Stomach smooth muscle (tissue), 2 donors: ENCODE results near the gene DOCK3.
"Not testable (repeated sequence)": the region's sequence is repeated elsewhere in the genome, so short reads cannot be mapped to it uniquely, and the experiment has no call there.

Experiments
- H3K27ac ChIP-seq: one replicate; pipeline ENCODE4 v1.7.0; 2013; ENCODE audit warnings: mild to moderate bottlenecking, low read length, inconsistent platforms
- H3K27me3 ChIP-seq, 2 donors: one replicate each; pipeline ENCODE4 v1.7.0; 2013; ENCODE audit warnings: low read length in 2 of 2; ENCODE audit not compliant: insufficient read depth in 2 of 2, control insufficient read depth in 1 of 2
- H3K36me3 ChIP-seq, 2 donors: one replicate each; pipeline ENCODE4 v1.7.0; 2013; ENCODE audit warnings: low read length in 2 of 2; ENCODE audit not compliant: control insufficient read depth in 2 of 2, insufficient read depth in 2 of 2
- H3K4me1 ChIP-seq: one replicate; pipeline ENCODE4 v1.7.0; 2013; ENCODE audit warnings: low read length; ENCODE audit not compliant: control insufficient read depth, insufficient read depth
- H3K4me3 ChIP-seq, 2 donors: one replicate each; pipeline ENCODE4 v1.7.0; 2013; ENCODE audit warnings: low read length in 2 of 2
- H3K9ac ChIP-seq, 2 donors: one replicate each; pipeline ENCODE4 v1.7.0; 2013; ENCODE audit warnings: low read length in 2 of 2, mild to moderate bottlenecking in 1 of 2
- H3K9me3 ChIP-seq, 2 donors: one replicate each; pipeline ENCODE4 v1.7.0; 2013; ENCODE audit warnings: low read length in 2 of 2; ENCODE audit not compliant: control insufficient read depth in 2 of 2
- donor health status: healthy.
- donor health status: Pancreatic carcinoma.

Gene DOCK3

DNA sequence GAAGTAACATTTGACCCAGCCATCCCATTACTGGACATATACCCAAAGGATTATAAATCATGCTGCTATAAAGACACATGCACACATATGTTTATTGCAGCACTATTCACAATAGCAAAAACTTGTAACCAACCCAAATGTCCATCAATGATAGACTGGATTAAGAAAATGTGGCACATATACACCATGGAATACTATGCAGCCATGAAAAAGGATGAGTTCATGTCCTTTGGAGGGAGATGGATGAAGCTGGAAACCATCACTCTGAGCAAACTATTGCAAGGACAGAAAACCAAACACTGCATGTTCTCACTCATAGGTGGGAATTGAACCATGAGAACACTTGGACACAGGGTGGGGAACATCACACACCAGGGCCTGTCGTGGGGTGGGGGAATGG, 208.0 kb downstream of the DOCK3 start:
- not testable (repeated sequence) for H3K36me3 ChIP-seq, H3K9me3 ChIP-seq, H3K27me3 ChIP-seq, H3K4me1 ChIP-seq, H3K9ac ChIP-seq, H3K27ac ChIP-seq, H3K4me3 ChIP-seq

DNA sequence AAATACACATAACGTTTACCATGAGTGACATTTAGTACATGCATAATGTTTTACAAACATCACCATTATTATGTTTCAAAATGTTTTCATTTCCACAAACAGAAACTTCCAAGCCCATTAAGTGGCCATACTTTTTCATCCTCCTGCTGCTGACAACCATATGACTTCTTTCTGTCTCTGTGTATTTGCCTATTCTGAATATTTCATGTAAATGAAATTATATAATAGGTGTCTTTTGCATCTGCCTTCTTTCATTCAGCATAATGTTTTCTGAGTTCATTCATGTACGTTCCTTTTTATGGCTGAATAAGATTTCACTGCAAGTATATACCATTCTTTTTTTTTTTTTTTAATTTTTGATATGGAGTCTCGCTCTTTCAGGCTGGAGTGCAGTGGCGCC, 209.0 kb downstream of the DOCK3 start:
- Histone ChIP-seq H3K9me3 (no peaks in the 10 kb centered on the region), H3K4me3 (no peak overlapping the region), H3K9ac (no peak overlapping the region), H3K27ac (no peak overlapping the region), H3K27me3 (no peaks in the 10 kb centered on the region), H3K36me3 (no peaks in the 10 kb centered on the region), H3K4me1 (no peaks in the 10 kb centered on the region)

DNA sequence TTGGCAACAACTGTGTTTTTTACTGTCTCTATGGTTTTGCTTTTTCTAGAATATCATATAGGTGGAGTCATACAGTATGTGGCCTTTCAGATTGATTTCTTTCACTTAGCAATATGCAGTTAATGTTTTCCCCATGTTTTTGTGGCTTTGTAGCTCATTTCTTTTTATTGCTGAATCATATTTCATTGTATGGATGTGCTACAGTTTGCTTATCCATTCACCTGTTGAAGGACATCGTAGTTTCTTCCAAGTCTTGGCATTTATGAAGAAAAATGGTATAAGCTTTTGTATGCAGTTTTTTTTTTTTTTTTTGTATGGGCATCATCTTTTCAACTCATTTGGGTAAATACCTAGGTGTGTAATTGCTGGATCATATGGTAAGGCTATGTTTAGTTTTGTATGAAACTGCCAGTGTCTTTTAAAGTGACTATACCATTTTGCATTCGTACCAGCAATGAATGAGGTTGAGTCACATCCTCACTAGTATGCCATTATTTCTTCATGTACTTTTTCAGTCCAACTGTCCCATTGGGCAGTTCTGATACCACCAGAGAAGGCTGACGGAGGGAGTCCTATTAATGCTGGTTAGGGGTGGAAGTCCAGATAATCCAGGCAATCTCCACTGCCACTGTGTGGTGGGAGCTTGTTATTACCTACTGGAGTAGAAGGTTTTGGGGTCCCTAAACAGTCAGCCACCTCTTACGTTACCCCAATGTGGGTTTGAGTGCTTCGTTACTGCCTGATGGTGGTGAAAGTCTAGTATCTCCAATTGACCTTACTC, 210.5 kb downstream of the DOCK3 start:
- no peak overlapping the region for H3K9ac ChIP-seq

DNA sequence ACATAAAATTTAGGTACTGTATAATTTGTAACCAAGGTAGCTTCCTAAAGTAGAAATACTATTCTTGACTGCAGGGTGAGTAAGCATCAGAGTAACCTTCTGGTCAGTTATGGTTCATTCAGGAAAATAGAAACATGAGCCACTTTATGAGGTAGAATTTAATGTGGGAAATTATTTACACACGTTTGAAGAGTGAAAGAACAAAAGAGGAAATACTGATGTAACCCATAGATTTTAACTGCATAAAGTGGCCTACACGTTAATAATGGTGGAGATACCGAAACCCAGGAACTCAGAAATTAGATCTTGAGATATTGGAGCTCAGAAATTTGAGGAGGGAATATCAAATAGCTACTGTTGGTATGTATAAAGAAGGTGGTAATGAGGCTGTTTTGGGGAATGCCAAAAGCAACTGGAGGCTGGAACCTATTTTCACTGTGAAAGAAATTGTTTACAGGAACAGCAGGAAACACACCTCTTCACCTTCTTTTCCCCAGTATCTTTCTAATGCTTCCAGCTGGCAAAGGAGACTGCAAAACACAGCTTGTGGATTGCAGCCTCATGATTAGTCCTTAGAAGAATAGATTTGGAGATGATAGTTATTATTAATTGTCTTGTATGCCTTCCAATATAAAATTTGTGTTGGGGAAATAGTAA, 216.1 kb downstream of the DOCK3 start:
- no peak overlapping the region for H3K4me3 ChIP-seq
- no peak overlapping the region for H3K9ac ChIP-seq
- no peak overlapping the region for H3K27ac ChIP-seq
- no peaks in the 10 kb centered on the region for H3K4me1 ChIP-seq
- no peaks in the 10 kb centered on the region for H3K36me3 ChIP-seq
- H3K9me3 ChIP-seq = peaks cover 0 to 5% of the 10 kb centered on the region in 2 donors
- no peaks in the 10 kb centered on the region for H3K27me3 ChIP-seq

More for the DNA sequence above, 210.5 kb downstream of the DOCK3 start:
- H3K27ac ChIP-seq = no peak overlapping the region
- no peaks in the 10 kb centered on the region for H3K27me3 ChIP-seq
- H3K4me3 ChIP-seq = no peak overlapping the region
- H3K4me1 ChIP-seq = no peaks in the 10 kb centered on the region
- no peaks in the 10 kb centered on the region for H3K36me3 ChIP-seq
- no peaks in the 10 kb centered on the region for H3K9me3 ChIP-seq

DNA sequence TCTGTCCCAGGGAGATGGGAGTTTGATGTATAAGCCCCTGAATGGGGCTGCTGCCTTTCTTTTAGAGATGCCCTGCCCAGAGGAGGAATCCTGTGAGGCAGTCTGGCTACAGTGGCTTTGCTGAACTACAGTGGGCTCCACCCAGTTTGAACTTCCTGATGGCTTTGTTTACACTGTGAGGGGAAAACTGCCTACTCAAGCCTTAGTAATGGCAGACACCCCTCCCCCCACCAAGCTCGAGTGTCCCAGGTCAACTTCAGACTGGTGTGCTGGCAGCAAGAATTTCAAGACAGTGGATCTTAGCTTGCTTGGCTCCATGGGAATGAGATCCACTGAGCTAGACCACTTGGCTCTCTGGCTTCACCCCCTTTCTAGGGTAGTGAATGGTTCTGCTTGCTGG, 226.4 kb downstream of the DOCK3 start:
- not testable (repeated sequence) for H3K9me3 ChIP-seq, H3K27me3 ChIP-seq, H3K36me3 ChIP-seq, H3K4me1 ChIP-seq, H3K9ac ChIP-seq, H3K4me3 ChIP-seq, H3K27ac ChIP-seq

DNA sequence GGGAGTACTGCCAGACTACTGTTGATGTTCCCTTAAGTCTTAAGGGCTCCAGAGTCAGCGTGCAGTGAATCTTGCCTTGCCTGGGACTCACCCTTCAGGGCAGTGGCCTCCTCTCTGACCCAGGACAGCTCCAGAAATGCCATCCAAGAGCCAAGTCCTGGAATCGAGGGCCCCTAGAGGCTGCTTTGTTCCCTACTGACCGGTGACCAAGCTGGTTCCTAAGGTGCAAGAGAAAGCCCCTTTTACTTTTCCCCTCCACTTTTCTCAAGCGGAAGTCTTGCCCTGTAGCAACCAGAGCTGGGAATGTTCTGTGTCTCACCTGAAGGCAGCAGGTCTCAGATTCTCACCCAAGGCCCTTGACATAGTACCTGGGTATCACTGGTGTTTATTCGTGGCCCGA, 238.0 kb downstream of the DOCK3 start:
- H3K27me3 ChIP-seq = no peaks in the 10 kb centered on the region
- no peaks in the 10 kb centered on the region for H3K9me3 ChIP-seq
- no peak overlapping the region for H3K4me3 ChIP-seq
- H3K9ac ChIP-seq = no peak overlapping the region
- no peak overlapping the region for H3K27ac ChIP-seq
- no peaks in the 10 kb centered on the region for H3K4me1 ChIP-seq
- H3K36me3 ChIP-seq = no peaks in the 10 kb centered on the region

DNA sequence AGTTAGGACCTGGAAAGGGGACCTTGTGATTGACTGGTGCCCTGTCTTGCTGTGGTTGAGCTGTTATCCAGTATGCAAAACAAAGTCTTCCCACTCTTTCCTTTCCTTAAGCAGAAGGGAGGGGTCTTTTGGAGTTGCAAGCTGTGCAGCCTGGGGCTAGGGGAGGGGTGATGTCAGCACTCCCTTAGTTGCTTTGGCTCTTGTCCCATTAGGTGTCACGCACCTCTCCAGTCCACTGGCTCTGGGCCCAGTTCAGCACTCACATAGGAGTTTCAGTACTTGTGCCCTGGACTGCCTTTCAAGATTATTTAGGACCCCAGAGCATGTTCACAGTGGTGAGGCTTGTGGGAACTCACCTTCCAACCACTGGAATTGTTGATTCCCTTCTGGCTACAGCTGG, 238.5 kb downstream of the DOCK3 start:
- Histone ChIP-seq H3K9me3 (no peaks in the 10 kb centered on the region), H3K27me3 (no peaks in the 10 kb centered on the region), H3K4me3 (no peak overlapping the region), H3K9ac (no peak overlapping the region), H3K36me3 (no peaks in the 10 kb centered on the region), H3K27ac (no peak overlapping the region), H3K4me1 (no peaks in the 10 kb centered on the region)

DNA sequence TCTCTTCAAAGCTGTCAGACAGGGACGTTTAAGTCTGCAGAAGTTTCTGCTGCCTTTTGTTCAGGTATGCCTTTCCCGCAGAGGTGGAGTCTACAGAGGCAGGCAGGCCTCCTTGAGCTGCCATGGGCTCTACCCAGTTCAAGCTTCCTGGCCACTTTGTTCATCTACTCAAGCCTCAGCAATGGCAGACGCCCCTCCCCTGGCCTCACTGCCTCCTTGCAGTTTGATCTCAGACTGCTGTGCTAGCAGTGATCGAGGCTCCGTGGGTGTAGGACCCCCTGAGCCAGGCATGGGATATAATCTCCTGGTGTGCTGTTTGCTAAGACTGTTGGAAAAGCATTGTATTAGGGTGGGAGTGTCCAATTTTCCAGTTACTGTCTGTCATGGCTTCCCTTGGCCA, 247.3 kb downstream of the DOCK3 start:
- not testable (repeated sequence) for H3K4me1 ChIP-seq, H3K27me3 ChIP-seq, H3K9ac ChIP-seq, H3K4me3 ChIP-seq, H3K9me3 ChIP-seq, H3K27ac ChIP-seq, H3K36me3 ChIP-seq

DNA sequence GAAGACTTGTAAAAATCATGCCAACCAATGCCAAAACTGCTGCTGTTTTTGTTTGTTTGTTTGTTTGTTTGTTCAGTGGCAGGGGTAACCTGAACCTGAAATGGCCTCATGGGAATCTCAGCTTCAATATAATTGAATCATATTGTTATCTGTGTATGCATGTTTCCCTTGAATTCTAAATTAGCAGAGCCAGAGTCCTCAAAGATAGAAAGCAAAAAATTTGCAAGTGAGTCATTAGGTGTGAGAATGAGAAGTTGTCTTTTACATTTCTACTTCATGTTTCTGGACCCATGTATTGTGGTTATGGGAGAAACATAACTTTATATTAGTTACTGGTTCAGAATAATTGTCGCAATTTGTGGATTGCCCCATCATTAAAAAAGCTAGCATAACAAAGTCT, 249.2 kb downstream of the DOCK3 start:
- no peak overlapping the region for H3K9ac ChIP-seq
- H3K27me3 ChIP-seq = no peaks in the 10 kb centered on the region
- H3K36me3 ChIP-seq = no peaks in the 10 kb centered on the region
- no peak overlapping the region for H3K4me3 ChIP-seq
- no peak overlapping the region for H3K27ac ChIP-seq
- no peaks in the 10 kb centered on the region for H3K9me3 ChIP-seq
- no peaks in the 10 kb centered on the region for H3K4me1 ChIP-seq

DNA sequence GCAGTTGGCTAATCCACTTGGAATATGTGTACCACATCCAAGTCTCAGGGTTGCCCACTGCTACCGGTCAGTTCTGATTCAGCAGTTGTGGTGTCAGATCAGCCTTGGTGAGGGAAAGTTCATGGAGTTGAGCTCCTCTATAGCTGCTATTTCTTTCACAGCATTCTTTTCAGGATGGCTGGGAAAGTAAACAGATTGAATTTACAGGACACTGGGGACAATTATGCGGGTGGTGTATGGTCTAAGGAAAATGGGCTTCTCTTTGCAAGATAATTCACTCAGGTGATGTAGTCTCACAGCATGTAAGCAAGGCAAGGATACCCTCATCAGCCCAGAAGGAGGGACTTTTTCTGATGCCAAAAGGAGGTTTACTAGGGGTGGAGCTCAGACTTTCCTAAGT, 249.9 kb downstream of the DOCK3 start:
- no peaks in the 10 kb centered on the region for H3K36me3 ChIP-seq
- H3K9ac ChIP-seq = no peak overlapping the region
- H3K9me3 ChIP-seq = no peaks in the 10 kb centered on the region
- no peaks in the 10 kb centered on the region for H3K4me1 ChIP-seq
- H3K27ac ChIP-seq = no peak overlapping the region
- no peaks in the 10 kb centered on the region for H3K27me3 ChIP-seq
- H3K4me3 ChIP-seq = no peak overlapping the region

DNA sequence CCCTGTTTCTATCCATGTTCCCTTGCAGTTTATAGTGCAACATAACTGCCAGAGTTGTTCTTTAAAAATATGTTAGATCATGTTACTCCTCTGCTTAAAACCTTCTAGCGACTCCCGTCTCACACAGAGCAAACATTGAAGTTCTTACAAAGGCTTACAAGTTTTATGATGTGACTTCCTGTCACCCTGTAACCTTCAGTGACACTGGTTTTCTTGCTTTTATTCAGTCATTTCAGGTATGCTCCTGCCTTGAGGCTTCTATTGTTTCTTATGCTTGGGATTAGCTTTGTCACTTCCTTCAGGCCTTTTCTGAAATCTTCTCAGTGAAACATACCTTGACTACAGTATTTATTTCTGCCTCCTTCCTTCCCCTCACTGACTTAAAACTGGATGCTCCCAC, 252.1 kb downstream of the DOCK3 start:
- H3K27me3 ChIP-seq = no peaks in the 10 kb centered on the region
- H3K27ac ChIP-seq = no peak overlapping the region

More for the DNA sequence above, 252.1 kb downstream of the DOCK3 start:
- Histone ChIP-seq H3K4me1 (no peaks in the 10 kb centered on the region), H3K9me3 (no peaks in the 10 kb centered on the region), H3K9ac (no peak overlapping the region), H3K36me3 (no peaks in the 10 kb centered on the region), H3K4me3 (no peak overlapping the region)
